SK-MEL-5 (cell line): ENCODE measurements around the gene ADIPOR2. TPM values are rescaled to one million over a fixed set of nuclear protein-coding genes. Genes with fewer than 3 reads are reported as not detected.

Experiments used
- DNase-seq: peaks from one replicate; pipeline ENCODE4 v3.0.0-alpha.2; 2016; ENCODE audit warnings: low read depth, low spot score
- in situ Hi-C: cut with HindIII; loops from 2 replicates; pipeline ENCODE4 v1.10.0; 2016; ENCODE audit warnings: low sequenced_read_pairs, high pct_unique_total_duplicates, low pct_unique_long_range_greater_than_20kb
- small RNA-seq, 2 experiments: library from RNA; depleted of rRNA; stranded (forward); fragments of <200 nt; gene quantifications; one replicate each; pipeline ENCODE3, GENCODE V24; 2014
- total RNA-seq: library from RNA; depleted of rRNA; stranded (reverse); fragments of >200 nt; shearing (Covaris generic); gene quantifications from 2 replicates; pipeline ENCODE4 v1.2.3, GENCODE V29; 2014; rRNA removed

ADIPOR2 gene
- total RNA-seq, 1 experiment from 2014 or later: 61.3 TPM

- no peak for DNase-seq
- in situ Hi-C loops: no loop called here
These were observed 145.5 kb downstream of the ADIPOR2 start for GRCh38 chr12:1836241-1836803.

GRCh38 chr12:1836854-1837421 is 146.1 kb downstream of the ADIPOR2 start:
- DNase-seq: no peak
- in situ Hi-C loops: no loop called here

GRCh38 chr12:1837541-1838204 is 146.8 kb downstream of the ADIPOR2 start:
- in situ Hi-C loops: no loop called here
- DNase-seq: no peak

Small RNA genes within 50 kb of the gene (small RNA-seq; reads per million reads assigned to genes)
- gene MIR3649: 0 reads per million in 2 experiments

Other genes starting within 250 kb of the ADIPOR2 start
- 15.3 and 16.0 TPM in 2 replicates for gene FBXL14, start 96.5 kb upstream of the ADIPOR2 start, total RNA-seq
- gene WNT5B, start 61.8 kb upstream of the ADIPOR2 start, total RNA-seq: 0.53 and 0.69 TPM in 2 replicates
- not detected in 2 replicates for gene LRTM2, start 129.5 kb downstream of the ADIPOR2 start, total RNA-seq
- not detected in 2 replicates for gene CACNA2D4, start 227.6 kb downstream of the ADIPOR2 start, total RNA-seq